Transverse colon (tissue), 4 donors: ENCODE measurements around the gene SYNE1. TPM values are rescaled to one million over a fixed set of nuclear protein-coding genes. Genes with fewer than 3 reads are reported as not detected.

ENCODE experiments used
- DNase-seq: peaks from one replicate; pipeline ENCODE4 v3.0.0-alpha.2; 2019
- H3K27ac ChIP-seq, 4 donors: fragments of 200-600 bp; sonication (generic); 2 replicates each; pipeline ENCODE4 v1.5.1; 2016 to 2018; ENCODE audit warnings: inconsistent platforms in 4 of 4
- H3K27me3 ChIP-seq: fragments of 200-600 bp; sonication (generic); 2 replicates; pipeline ENCODE4 v1.5.1; 2017; ENCODE audit warnings: inconsistent platforms
- H3K36me3 ChIP-seq, 4 donors: fragments of 200-600 bp; sonication (generic); 2 replicates each; pipeline ENCODE4 v1.5.1; 2017 to 2019; ENCODE audit warnings: inconsistent platforms in 4 of 4
- H3K4me1 ChIP-seq, 4 donors: fragments of 200-600 bp; sonication (generic); 2 replicates each; pipeline ENCODE4 v1.5.1; 2017 to 2020; ENCODE audit warnings: inconsistent platforms in 4 of 4
- H3K4me3 ChIP-seq, 4 donors: fragments of 200-600 bp; sonication (generic); 1 replicate in 1 of 4; 2 replicates in 3 of 4; pipeline versions ENCODE4 v1.5.1 to v1.6.1; 2017 to 2019; ENCODE audit warnings: inconsistent platforms in 4 of 4
- H3K9me3 ChIP-seq, 2 donors: fragments of 200-600 bp; sonication (generic); 2 replicates each; pipeline ENCODE4 v1.5.1; 2017 to 2019; ENCODE audit warnings: inconsistent platforms in 2 of 2
- CTCF ChIP-seq, 5 experiments: fragments of 200-600 bp in 3 of 5; fragments of 450-650 bp in 2 of 5; sonication (generic) in 3 of 5; IDR thresholded peaks; 1 replicate in 2 of 5; 2 replicates in 3 of 5; pipeline ENCODE4 v1.5.1; 2016 to 2017; ENCODE audit warnings: antibody characterized with exemption in 5 of 5, inconsistent platforms in 3 of 5, mild to moderate bottlenecking in 2 of 5, moderate library complexity in 1 of 5
- EP300 ChIP-seq: sonication (generic); formaldehyde crosslinking; IDR thresholded peaks from one replicate; pipeline ENCODE4 v1.6.1; 2017; ENCODE audit warnings: antibody characterized with exemption, low read depth
- POLR2A ChIP-seq: fragments of 450-650 bp; IDR thresholded peaks from one replicate; pipeline ENCODE4 v1.6.1; 2016; ENCODE audit warnings: antibody characterized with exemption, mild to moderate bottlenecking, moderate library complexity
- POLR2AphosphoS5 ChIP-seq, 3 donors: sonication (generic); formaldehyde crosslinking; IDR thresholded peaks; one replicate each; pipeline ENCODE4 v1.6.1; 2016; ENCODE audit warnings: antibody characterized with exemption in 3 of 3
- WGBS, 2 donors: methylation state at CpG; one replicate each; pipeline ENCODE4 v1.1.5; 2018; ENCODE audit warnings: low coverage in 1 of 2; 5-methylcytosine and 5-hydroxymethylcytosine counted together
- in situ Hi-C, 4 donors: fragments of 200-750 bp; cut with MboI; loops; one replicate each; pipeline versions ENCODE4 v1.15.0 to v1.15.1; 2017; ENCODE audit warnings: low sequenced_read_pairs in 3 of 4, low pct_ligation_motif_present in 1 of 4, low pct_unique_long_range_greater_than_20kb in 1 of 4
- intact Hi-C: fragments of 100-400 bp; cut with DNase I; formaldehyde crosslinking; loops from one replicate; pipeline ENCODE4 v1.15.1; 2023; ENCODE audit warnings: low total_unique reads
- total RNA-seq, 4 donors: library from RNA; depleted of rRNA; stranded (reverse); fragments of >200 nt; gene quantifications; one replicate each; pipeline ENCODE4 v1.1.0, GENCODE V29; 2016

Gene SYNE1
- total RNA-seq, 4 donors from 2014 or later = 31.4 to 87.2 (median 59.7) TPM

DNA sequence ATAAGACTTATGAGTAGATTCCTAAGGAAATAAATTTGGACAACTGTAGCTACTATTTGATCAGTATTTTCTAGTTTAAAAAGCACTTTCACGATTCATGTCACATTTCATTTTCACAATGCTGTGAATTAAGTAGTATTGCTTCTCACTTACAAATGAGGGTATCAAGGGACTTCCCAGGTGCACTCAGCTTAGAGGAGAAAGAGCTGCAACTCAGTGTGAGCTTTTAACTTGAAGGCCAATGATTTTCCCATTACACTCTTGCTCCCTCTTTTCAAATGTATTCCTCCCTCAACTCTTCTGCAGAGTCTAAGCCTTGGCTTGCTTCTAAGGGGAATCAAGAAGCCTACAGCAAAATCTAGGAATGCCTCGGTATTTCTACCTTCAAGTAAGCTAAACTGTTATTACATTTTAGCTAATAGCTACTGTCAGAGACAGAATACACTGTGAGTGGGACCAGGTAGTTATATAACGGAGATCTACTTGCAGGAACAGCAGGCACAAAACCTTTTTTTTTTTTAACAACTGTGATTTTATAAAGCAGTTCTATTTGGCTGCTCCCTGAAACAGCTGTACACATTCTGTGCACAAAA, 339.0 kb downstream of the SYNE1 start:
- peaks cover 0 to 22% (median 3%) of the 10 kb centered on the region in 4 donors for H3K4me1 ChIP-seq
- peak overlapping the region in 2 of 4 donors; percentile 19 to 41 for H3K27ac ChIP-seq
- 82 to 87% methylated on average over 3 of the region's 3 CpGs for WGBS, 2 donors
- no peak for TF ChIP-seq POLR2A
- no peak for TF ChIP-seq EP300
- no peak for TF ChIP-seq POLR2AphosphoS5 (IDR thresholded peaks at IDR 0.05)
- TF ChIP-seq CTCF (IDR thresholded peaks at IDR 0.05) = no peak
- intact Hi-C loops = no loop called here
- in situ Hi-C loops = no loop called here
- H3K36me3 ChIP-seq = peaks cover 0 to 4% (median 1%) of the 10 kb centered on the region in 4 donors
- no peaks in the 10 kb centered on the region for H3K9me3 ChIP-seq
- H3K27me3 ChIP-seq = no peaks in the 10 kb centered on the region
- DNase-seq = no peak
- no peak overlapping the region for H3K4me3 ChIP-seq

- Histone ChIP-seq H3K27me3 (no peaks in the 10 kb centered on the region), H3K4me3 (no peak overlapping the region), H3K9me3 (no peaks in the 10 kb centered on the region), H3K27ac (peak overlapping the region in 1 of 4 donors; percentile 8), H3K36me3 (peaks cover 0 to 10% (median 4%) of the 10 kb centered on the region in 4 donors), H3K4me1 (peaks cover 0 to 15% (median 0%) of the 10 kb centered on the region in 4 donors)
- in situ Hi-C loops (no loop called here), intact Hi-C loops (no loop called here)
- no peak for DNase-seq
- no peak for TF ChIP-seq EP300
- no peak for TF ChIP-seq POLR2A
- no peak for TF ChIP-seq CTCF (IDR thresholded peaks at IDR 0.05)
- TF ChIP-seq POLR2AphosphoS5 (IDR thresholded peaks at IDR 0.05) = no peak
- 33 to 85% methylated on average over 2 to 3 of the region's 3 CpGs for WGBS, 2 donors
Measured at GRCh38 chr6:152296648-152297376, 340.4 kb downstream of the SYNE1 start.

- H3K9me3 ChIP-seq = no peaks in the 10 kb centered on the region
- TF ChIP-seq POLR2AphosphoS5 (IDR thresholded peaks at IDR 0.05) (no peak), EP300 (no peak), CTCF (IDR thresholded peaks at IDR 0.05) (no peak), POLR2A (no peak)
- peaks cover 0 to 11% (median 5%) of the 10 kb centered on the region in 4 donors for H3K36me3 ChIP-seq
- intact Hi-C loops = no loop called here
- no peak for DNase-seq
- WGBS, 2 donors = 70 to 71% methylated on average over 6 of the region's 6 CpGs
- no peaks in the 10 kb centered on the region for H3K27me3 ChIP-seq
- H3K4me1 ChIP-seq = peaks cover 0 to 7% (median 0%) of the 10 kb centered on the region in 4 donors
- in situ Hi-C loops = no loop called here
- H3K4me3 ChIP-seq = no peak overlapping the region
- H3K27ac ChIP-seq = no peak overlapping the region
Measured at GRCh38 chr6:152295920-152296319, 341.2 kb downstream of the SYNE1 start.

DNA sequence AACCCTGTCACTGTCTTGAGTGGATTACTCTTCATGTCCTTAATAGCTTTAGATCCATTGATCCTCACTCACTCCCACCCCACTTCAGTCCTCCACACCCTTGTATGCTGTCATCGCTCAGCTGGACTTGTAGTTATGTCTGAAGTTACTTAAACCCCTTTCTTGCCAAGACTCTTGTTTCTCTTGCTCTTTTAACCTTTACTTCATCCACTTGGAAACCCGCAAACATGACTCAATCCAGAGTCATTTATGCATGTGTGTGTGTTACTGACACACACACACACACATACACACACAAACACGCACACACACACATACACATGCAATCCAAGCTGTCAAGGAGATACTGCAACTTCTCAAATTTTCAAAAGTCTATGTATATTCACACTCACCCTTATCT, 341.8 kb downstream of the SYNE1 start:
- H3K9me3 ChIP-seq = no peaks in the 10 kb centered on the region
- peaks cover 0 to 11% (median 5%) of the 10 kb centered on the region in 4 donors for H3K36me3 ChIP-seq
- peaks cover 0 to 4% (median 0%) of the 10 kb centered on the region in 4 donors for H3K4me1 ChIP-seq
- TF ChIP-seq POLR2AphosphoS5 (IDR thresholded peaks at IDR 0.05) (peak in 2 of 3 donors; percentile 47 to 56), POLR2A (no peak)
- no peak for DNase-seq
- no peak overlapping the region for H3K27ac ChIP-seq
- no peak overlapping the region for H3K4me3 ChIP-seq
- 77 to 86% methylated on average over 3 of the region's 3 CpGs for WGBS, 2 donors
- in situ Hi-C loops = no loop called here
- H3K27me3 ChIP-seq = no peaks in the 10 kb centered on the region
- intact Hi-C loops = no loop called here
